ENCODE results near the gene CGN.
"Not testable (repeated sequence)": the region's sequence is repeated elsewhere in the genome, so short reads cannot be mapped to it uniquely, and the experiment has no call there.

Gene CGN

GRCh38 chr1:151514366-151514765 is 3.2 kb downstream of the CGN start:
- TF ChIP-seq CTCF (IDR thresholded peaks at IDR 0.05; ENCODE audit: low read depth, low read length) = no peak
- no peak overlapping the region for H3K4me3 ChIP-seq (ENCODE audit: low read depth, low read length)

- no peak overlapping the region for H3K4me3 ChIP-seq (ENCODE audit: low read depth, low read length)
- no peak for TF ChIP-seq CTCF (IDR thresholded peaks at IDR 0.05; ENCODE audit: low read depth, low read length)
Observed at GRCh38 chr1:151515265-151515664, 4.1 kb downstream of the CGN start.

- H3K4me3 ChIP-seq (ENCODE audit: low read depth, low read length) = no peak overlapping the region
- TF ChIP-seq CTCF (IDR thresholded peaks at IDR 0.05; ENCODE audit: low read depth, low read length) = no peak
Observed at GRCh38 chr1:151516031-151516511, 4.9 kb downstream of the CGN start.

GRCh38 chr1:151518431-151518830 is 7.2 kb downstream of the CGN start:
- no peak for TF ChIP-seq CTCF (IDR thresholded peaks at IDR 0.05; ENCODE audit: low read depth, low read length)
- H3K4me3 ChIP-seq (ENCODE audit: low read depth, low read length) = no peak overlapping the region

- TF ChIP-seq CTCF (IDR thresholded peaks at IDR 0.05; ENCODE audit: low read depth, low read length) = no peak
- H3K4me3 ChIP-seq (ENCODE audit: low read depth, low read length) = no peak overlapping the region
Observed at GRCh38 chr1:151518936-151519335, 7.7 kb downstream of the CGN start.

GRCh38 chr1:151519667-151520066 is 8.5 kb downstream of the CGN start:
- TF ChIP-seq CTCF (IDR thresholded peaks at IDR 0.05; ENCODE audit: low read depth, low read length) = no peak

GRCh38 chr1:151520359-151520758 is 9.2 kb downstream of the CGN start:
- no peak for TF ChIP-seq CTCF (IDR thresholded peaks at IDR 0.05; ENCODE audit: low read depth, low read length)
- H3K4me3 ChIP-seq (ENCODE audit: low read depth, low read length) = no peak overlapping the region

More at GRCh38 chr1:151519667-151520066, 8.5 kb downstream of the CGN start:
- no peak overlapping the region for H3K4me3 ChIP-seq (ENCODE audit: low read depth, low read length)

- not testable (repeated sequence) for H3K4me3 ChIP-seq (ENCODE audit: low read depth, low read length)
Observed at GRCh38 chr1:151522427-151522826, 11.2 kb downstream of the CGN start.
